Gastrocnemius medialis (tissue), 4 donors: ENCODE measurements around the gene C9orf85.

Source experiments
- CTCF ChIP-seq, 5 experiments: fragments of 450-650 bp in 3 of 5; fragments of 200-600 bp in 2 of 5; sonication (generic) in 2 of 5; IDR thresholded peaks in 4 of 5; conservative IDR thresholded peaks in 1 of 5; 1 replicate in 4 of 5; 2 replicates in 1 of 5; pipeline ENCODE4 v1.5.1; 2016 to 2019; ENCODE audit warnings: antibody characterized with exemption in 5 of 5, mild to moderate bottlenecking in 3 of 5, moderate library complexity in 3 of 5
- POLR2A ChIP-seq, 2 donors: fragments of 450-650 bp; IDR thresholded peaks; one replicate each; pipeline ENCODE4 v1.6.1; 2017; ENCODE audit warnings: antibody characterized with exemption in 2 of 2, mild to moderate bottlenecking in 2 of 2, moderate library complexity in 2 of 2

DNA sequence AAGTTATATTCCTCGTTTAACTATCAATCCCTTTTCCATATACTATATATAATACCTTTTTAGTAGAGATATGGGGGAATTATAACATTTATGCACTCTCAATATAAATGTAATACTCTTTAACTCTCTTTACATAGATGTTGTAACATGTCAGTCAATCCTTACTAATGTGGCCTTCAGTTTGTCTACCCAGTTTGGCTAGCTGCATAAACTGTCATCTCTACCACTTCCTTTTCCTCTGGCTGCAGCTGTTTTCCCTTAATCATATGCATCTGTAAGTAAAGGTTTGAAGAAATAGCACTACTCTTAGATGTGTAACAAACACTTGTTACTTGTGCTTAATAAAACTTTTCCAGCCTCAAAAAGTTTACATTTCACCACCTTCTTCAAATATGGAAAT lies 13.9 kb upstream of the C9orf85 start:
- TF ChIP-seq CTCF (IDR thresholded peaks at IDR 0.05 in 4 of 5, conservative IDR thresholded peaks at IDR 0.05 in 1 of 5): no peak
- no peak for TF ChIP-seq POLR2A (IDR thresholded peaks at IDR 0.05)
